GM10248 (cell line): Measurements from ENCODE around the gene FBXO27.
"Not testable (repeated sequence)": the region's sequence is repeated elsewhere in the genome, so short reads cannot be mapped to it uniquely, and the experiment has no call there.

ENCODE experiments used
- CTCF ChIA-PET: fragments of 300-600 bp; sonication (Branson Sonifier 250); formaldehyde crosslinking; extraction: SDS; loops from one replicate; lab custom pipeline; 2021; ENCODE audit warnings: antibody characterized with exemption; lab: Yijun Ruan, JAX
- POLR2A ChIA-PET: fragments of 350-650 bp; sonication (Branson Sonifier 250); formaldehyde crosslinking; extraction: SDS; loops from one replicate; lab custom pipeline; 2020; ENCODE audit warnings: antibody characterized with exemption; lab: Yijun Ruan, JAX
- DNase-seq: peaks from one replicate; pipeline ENCODE4 v3.0.0; 2012; ENCODE audit errors: extremely low spot score
- TF ChIP-seq, protein P1 (sequence below): IDR thresholded peaks from 2 replicates; pipeline ENCODE4 v1.5.1; 2012; ENCODE audit warnings: mild to moderate bottlenecking, low read depth; ENCODE audit errors: extremely low read depth, missing control alignments, control extremely low read depth

FBXO27 gene

DNA sequence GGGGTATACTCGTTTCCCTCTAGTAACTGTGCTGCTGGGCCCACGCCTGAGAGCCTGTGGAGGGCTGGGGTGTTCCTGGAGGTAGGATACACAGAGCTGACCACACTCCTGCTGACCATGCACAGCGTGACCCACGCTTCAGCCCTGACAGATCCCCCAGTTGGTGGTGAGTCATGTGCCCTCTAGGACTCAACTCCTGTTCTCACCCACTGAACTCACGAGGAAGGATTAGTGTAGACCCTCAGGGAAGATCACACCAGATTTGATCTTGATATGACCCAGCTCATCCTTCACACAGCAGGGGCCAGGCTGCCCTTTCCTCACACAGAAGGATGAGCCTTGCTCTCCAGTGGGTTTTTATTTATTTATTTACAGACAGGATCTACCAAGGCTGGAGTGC is 38.5 kb upstream of the FBXO27 start:
- CTCF ChIA-PET: no interaction called here
- POLR2A ChIA-PET: no interaction called here
- no peak for DNase-seq
- TF ChIP-seq, protein P1, sequence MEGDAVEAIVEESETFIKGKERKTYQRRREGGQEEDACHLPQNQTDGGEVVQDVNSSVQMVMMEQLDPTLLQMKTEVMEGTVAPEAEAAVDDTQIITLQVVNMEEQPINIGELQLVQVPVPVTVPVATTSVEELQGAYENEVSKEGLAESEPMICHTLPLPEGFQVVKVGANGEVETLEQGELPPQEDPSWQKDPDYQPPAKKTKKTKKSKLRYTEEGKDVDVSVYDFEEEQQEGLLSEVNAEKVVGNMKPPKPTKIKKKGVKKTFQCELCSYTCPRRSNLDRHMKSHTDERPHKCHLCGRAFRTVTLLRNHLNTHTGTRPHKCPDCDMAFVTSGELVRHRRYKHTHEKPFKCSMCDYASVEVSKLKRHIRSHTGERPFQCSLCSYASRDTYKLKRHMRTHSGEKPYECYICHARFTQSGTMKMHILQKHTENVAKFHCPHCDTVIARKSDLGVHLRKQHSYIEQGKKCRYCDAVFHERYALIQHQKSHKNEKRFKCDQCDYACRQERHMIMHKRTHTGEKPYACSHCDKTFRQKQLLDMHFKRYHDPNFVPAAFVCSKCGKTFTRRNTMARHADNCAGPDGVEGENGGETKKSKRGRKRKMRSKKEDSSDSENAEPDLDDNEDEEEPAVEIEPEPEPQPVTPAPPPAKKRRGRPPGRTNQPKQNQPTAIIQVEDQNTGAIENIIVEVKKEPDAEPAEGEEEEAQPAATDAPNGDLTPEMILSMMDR: no peak

DNA sequence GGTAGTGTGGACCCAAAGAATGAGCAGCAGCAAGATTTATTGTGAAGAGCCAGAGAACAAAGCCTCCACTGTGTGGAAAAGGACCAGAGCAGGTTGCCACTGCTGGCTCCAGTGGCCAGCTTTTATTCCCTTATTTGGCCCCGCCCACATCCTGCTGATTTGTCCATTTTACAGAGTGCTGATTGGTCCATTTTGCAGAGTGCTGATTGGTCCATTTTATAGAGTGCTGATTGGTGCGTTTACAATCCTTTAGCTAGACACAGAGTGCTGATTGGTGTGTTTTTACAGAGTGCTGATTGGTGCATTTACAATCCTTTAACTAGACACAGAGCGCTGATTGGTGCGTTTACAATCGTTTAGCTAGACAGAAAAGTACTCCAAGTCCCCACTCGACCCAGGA is 35.9 kb upstream of the FBXO27 start:
- POLR2A ChIA-PET, DNase-seq: not testable (repeated sequence)
- CTCF ChIA-PET: interaction anchor here (1.6 kb wide), 1 partner anchor 17 kb away, joined by 10 read pairs; no protein-coding TSS in a partner anchor

DNA sequence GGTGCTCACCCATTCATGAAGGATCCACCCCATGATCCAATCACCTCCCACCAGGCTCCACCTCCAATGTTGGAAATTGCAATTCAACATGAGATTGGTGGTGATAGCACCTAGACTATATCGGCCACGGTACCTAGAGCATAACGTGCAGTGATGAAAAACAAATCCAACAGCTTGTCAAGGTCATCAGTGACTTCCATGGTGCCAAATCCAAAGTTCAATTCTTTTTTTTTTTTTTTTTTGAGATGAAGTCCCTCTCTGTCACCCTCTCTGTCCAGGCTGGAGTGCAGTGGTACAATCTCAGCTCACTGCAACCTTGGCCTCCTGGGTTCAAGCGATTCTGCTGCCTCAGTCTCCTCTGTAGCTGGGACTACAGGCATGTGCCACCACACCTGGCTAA is 34.8 kb upstream of the FBXO27 start:
- DNase-seq: no peak
- TF ChIP-seq, protein P1: no peak
- ChIA-PET CTCF (interaction anchor here (1.0 kb wide), 1 partner anchor 9 kb away, joined by 3 read pairs; no protein-coding TSS in a partner anchor), POLR2A (no interaction called here)

DNA sequence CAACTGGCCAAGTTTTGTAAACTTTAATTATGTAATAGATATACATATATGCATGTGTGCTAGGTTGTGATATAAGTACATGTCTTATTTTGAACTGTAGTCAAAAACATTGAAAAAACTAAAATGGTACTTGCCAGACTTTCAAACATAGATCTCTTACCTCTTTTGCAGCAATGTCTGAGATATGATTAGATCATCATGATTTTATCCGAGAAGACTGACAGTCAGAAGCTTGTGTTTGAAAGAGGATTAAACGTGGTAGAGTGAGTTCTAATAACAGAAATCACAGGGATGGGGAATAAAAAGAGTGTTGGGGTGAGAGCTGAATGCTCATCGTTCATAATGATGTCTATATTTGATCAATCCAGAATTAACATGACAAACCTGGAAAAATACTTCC is 33.6 kb upstream of the FBXO27 start:
- no peak for DNase-seq
- ChIA-PET CTCF (interaction anchor here (1.0 kb wide), 1 partner anchor 16 kb away, joined by 3 read pairs; no protein-coding TSS in a partner anchor), POLR2A (no interaction called here)
- TF ChIP-seq, protein P1: no peak

DNA sequence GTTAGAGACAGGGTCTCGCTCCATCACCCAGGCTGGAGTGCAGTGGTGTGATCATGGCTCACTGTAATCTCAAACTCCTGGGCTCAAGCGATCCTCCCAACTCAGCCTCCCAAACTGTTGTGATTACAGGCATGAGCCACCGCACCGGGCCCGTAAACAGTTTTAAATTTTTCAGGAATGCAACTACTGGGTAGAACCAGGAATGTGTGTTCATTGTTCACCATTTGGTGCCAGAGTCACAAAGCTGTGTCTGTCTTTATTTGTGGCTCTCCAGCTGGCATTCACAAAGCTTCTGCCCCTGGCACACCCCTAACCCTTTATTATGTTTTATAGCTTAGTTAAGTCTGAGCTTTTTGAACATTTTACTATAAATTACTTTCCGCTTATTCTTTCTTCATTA is 32.1 kb upstream of the FBXO27 start:
- TF ChIP-seq, protein P1: no peak
- CTCF ChIA-PET: interaction anchor here (1.2 kb wide), 1 partner anchor 9 kb away, joined by 3 read pairs; no protein-coding TSS in a partner anchor
- DNase-seq: no peak
- POLR2A ChIA-PET: no interaction called here

DNA sequence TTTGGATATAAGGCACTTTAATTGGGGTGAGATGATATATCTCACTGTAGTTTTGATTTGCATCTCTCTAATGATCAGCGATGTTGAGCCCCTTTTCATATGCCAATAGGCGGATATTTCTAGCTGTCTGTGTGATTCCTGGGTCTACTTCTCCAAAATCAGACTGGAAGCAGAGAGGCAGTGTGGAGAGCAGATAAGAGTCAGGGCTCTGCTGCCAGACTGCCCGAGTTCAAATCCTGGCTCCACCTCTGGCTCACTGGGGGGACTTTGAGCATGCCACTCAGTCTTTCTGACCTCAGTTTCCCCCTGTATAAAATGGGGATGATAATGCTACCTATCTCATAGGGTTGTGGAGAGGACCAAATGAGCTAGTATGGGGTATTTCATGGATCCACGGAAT is 27.8 kb upstream of the FBXO27 start:
- TF ChIP-seq, protein P1: no peak
- ChIA-PET CTCF (interaction anchor here (0.8 to 2.2 kb wide), 3 partner anchors 8 to 62 kb away, joined by 3 to 10 read pairs (median 3); no protein-coding TSS in a partner anchor), POLR2A (no interaction called here)
- no peak for DNase-seq

DNA sequence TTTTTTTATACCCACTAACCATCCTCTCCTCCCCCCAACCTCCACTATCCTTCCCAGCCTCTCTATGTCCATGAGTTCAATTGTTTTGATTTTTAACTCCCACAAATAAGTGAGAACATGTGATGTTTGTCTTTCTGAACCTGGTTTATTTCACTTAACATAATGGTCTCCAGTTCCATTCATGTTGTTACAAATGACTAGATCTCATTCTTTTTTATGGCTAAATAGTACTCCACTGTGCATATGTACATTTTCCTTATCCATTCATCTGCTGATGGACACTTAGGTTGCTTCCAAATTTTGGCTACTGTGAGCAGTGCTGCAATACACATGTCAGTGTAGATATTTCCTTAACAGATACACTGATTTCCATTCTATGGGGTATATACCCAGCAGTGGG is 27.0 kb upstream of the FBXO27 start:
- TF ChIP-seq, protein P1: no peak
- ChIA-PET CTCF (no interaction called here), POLR2A (no interaction called here)
- DNase-seq: no peak
